HG03108 (cell line): Measurements from ENCODE around the gene ALDH1L1.

Experiments
- ATAC-seq: cut with Tn5 transposase; IDR thresholded peaks from one replicate; pipeline ENCODE4 v1.9.1; 2021; ENCODE audit warnings: moderate library complexity; ENCODE audit not compliant: unreplicated experiment

The ALDH1L1 gene

GRCh38 chr3:126197343-126197742 is 17.0 kb upstream of the ALDH1L1 start:
- no peak for ATAC-seq

- no peak for ATAC-seq
Observed at GRCh38 chr3:126194713-126195305, 14.4 kb upstream of the ALDH1L1 start.

GRCh38 chr3:126191246-126191645 is 10.9 kb upstream of the ALDH1L1 start:
- ATAC-seq: no peak

GRCh38 chr3:126187920-126188319 is 7.5 kb upstream of the ALDH1L1 start:
- no peak for ATAC-seq

- no peak for ATAC-seq
Observed at GRCh38 chr3:126186749-126187148, 6.4 kb upstream of the ALDH1L1 start.

GRCh38 chr3:126186271-126186670 is 5.9 kb upstream of the ALDH1L1 start:
- ATAC-seq: no peak

GRCh38 chr3:126184465-126185000 is 4.1 kb upstream of the ALDH1L1 start:
- ATAC-seq: no peak

GRCh38 chr3:126181398-126181725 is 976 bp upstream of the ALDH1L1 start:
- no peak for ATAC-seq

GRCh38 chr3:126179825-126180476 is 435 bp downstream of the ALDH1L1 start:
- no peak for ATAC-seq

- no peak for ATAC-seq
Observed at GRCh38 chr3:126170073-126170777, 10.2 kb downstream of the ALDH1L1 start.

- no peak for ATAC-seq
Observed at GRCh38 chr3:126167566-126167965, 12.8 kb downstream of the ALDH1L1 start.

- no peak for ATAC-seq
Observed at GRCh38 chr3:126166009-126166408, 14.4 kb downstream of the ALDH1L1 start.

- ATAC-seq: no peak
Observed at GRCh38 chr3:126161309-126161708, 19.1 kb downstream of the ALDH1L1 start.

GRCh38 chr3:126160243-126161210 is 19.9 kb downstream of the ALDH1L1 start:
- ATAC-seq: no peak

GRCh38 chr3:126159476-126159875 is 20.9 kb downstream of the ALDH1L1 start:
- ATAC-seq: no peak

- ATAC-seq: no peak
Observed at GRCh38 chr3:126158912-126159454, 21.4 kb downstream of the ALDH1L1 start.

GRCh38 chr3:126158016-126158911 is 22.1 kb downstream of the ALDH1L1 start:
- ATAC-seq: no peak

- ATAC-seq: no peak
Observed at GRCh38 chr3:126157083-126157768, 23.2 kb downstream of the ALDH1L1 start.

GRCh38 chr3:126156468-126156867 is 23.9 kb downstream of the ALDH1L1 start:
- ATAC-seq: no peak
